Keratinocyte (primary cell): ENCODE measurements around the gene CCZ1. TPM values are rescaled to one million over a fixed set of nuclear protein-coding genes. Genes with fewer than 3 reads are reported as not detected.
"Not testable (repeated sequence)": the region's sequence is repeated elsewhere in the genome, so short reads cannot be mapped to it uniquely, and the experiment has no call there.

ENCODE experiments used
- DNase-seq: peaks from one replicate; pipeline ENCODE4 v3.0.0-alpha.2; 2011; ENCODE audit warnings: low read depth, missing footprints, low spot score
- FAIRE-seq: peaks from 2 replicates; lab custom pipeline; 2011; peaks lifted over from hg19 to GRCh38; lab: Jason Lieb, UNC
- H2AFZ ChIP-seq: 2 replicates; pipeline ENCODE4 v1.6.0; 2012; ENCODE audit warnings: low read length, control low read depth, inconsistent platforms; ENCODE audit not compliant: control insufficient read depth
- H3K27ac ChIP-seq: 2 replicates; pipeline ENCODE4 v1.5.1; 2011; ENCODE audit warnings: low read length; ENCODE audit not compliant: control insufficient read depth, insufficient read depth
- H3K27me3 ChIP-seq: 3 replicates; pipeline ENCODE4 v1.6.0; 2011; ENCODE audit warnings: low read length; ENCODE audit not compliant: control insufficient read depth, insufficient read depth; ENCODE audit errors: extremely low read depth
- H3K36me3 ChIP-seq, 2 experiments: 2 replicates in 1 of 2; 3 replicates in 1 of 2; pipeline ENCODE4 v1.5.1; 2011; ENCODE audit warnings: low read length in 2 of 2, mild to moderate bottlenecking in 1 of 2; ENCODE audit not compliant: control insufficient read depth in 2 of 2, insufficient read depth in 2 of 2; ENCODE audit errors: extremely low read depth in 1 of 2
- H3K4me1 ChIP-seq: 3 replicates; pipeline ENCODE4 v1.5.1; 2011; ENCODE audit warnings: low read length; ENCODE audit not compliant: control insufficient read depth, insufficient read depth; ENCODE audit errors: extremely low read depth
- H3K4me2 ChIP-seq: 3 replicates; pipeline ENCODE4 v1.6.0; 2011; ENCODE audit warnings: low read depth, low read length; ENCODE audit not compliant: control insufficient read depth, insufficient read depth; ENCODE audit errors: extremely low read depth
- H3K4me3 ChIP-seq, 3 experiments: fragments of 200-600 bp in 1 of 3; sonication (generic) in 1 of 3; 2 replicates in 2 of 3; 3 replicates in 1 of 3; pipeline ENCODE4 v1.5.1; 2011 to 2016; ENCODE audit warnings: low read length in 3 of 3, mild to moderate bottlenecking in 3 of 3, control low read depth in 2 of 3, inconsistent platforms in 1 of 3, low read depth in 1 of 3, mixed read lengths in 1 of 3, mixed run types in 1 of 3, moderate library complexity in 1 of 3; ENCODE audit not compliant: control insufficient read depth in 2 of 3, insufficient read depth in 2 of 3; ENCODE audit errors: extremely low read depth in 1 of 3
- H3K79me2 ChIP-seq: 2 replicates; pipeline ENCODE4 v1.6.0; 2012; ENCODE audit warnings: low read length; ENCODE audit not compliant: control insufficient read depth, insufficient read depth
- H3K9ac ChIP-seq: 3 replicates; pipeline ENCODE4 v1.6.0; 2011; ENCODE audit warnings: low read length; ENCODE audit not compliant: control insufficient read depth, insufficient read depth; ENCODE audit errors: extremely low read depth
- H3K9me1 ChIP-seq: 3 replicates; pipeline ENCODE4 v1.6.0; 2011; ENCODE audit warnings: low read length; ENCODE audit not compliant: control insufficient read depth, insufficient read depth; ENCODE audit errors: extremely low read depth
- H3K9me3 ChIP-seq: 2 replicates; pipeline ENCODE4 v1.5.1; 2012; ENCODE audit warnings: low read depth, low read length; ENCODE audit not compliant: control insufficient read depth
- H4K20me1 ChIP-seq: 3 replicates; pipeline ENCODE4 v1.6.0; 2011; ENCODE audit warnings: low read length; ENCODE audit not compliant: control insufficient read depth, insufficient read depth; ENCODE audit errors: extremely low read depth
- dilution Hi-C: fragments of 300-500 bp; cut with MboI; formaldehyde crosslinking; loops from one replicate; pipeline ENCODE4 v1.7.0; 2020; ENCODE audit warnings: low sequenced_read_pairs; ENCODE audit not compliant: extremely low pct_ligation_motif_present
- polyA plus RNA-seq, 5 experiments: library from polyadenylated mRNA; depleted of rRNA in 3 of 5; stranded (reverse) in 3 of 5; stranded (forward) in 1 of 5; unstranded in 1 of 5; fragments of >200 nt; gene quantifications; 1 replicate in 1 of 5; 2 replicates in 3 of 5; 3 replicates in 1 of 5; pipeline versions ENCODE4 v1.2.1 to v1.2.3, GENCODE V29; 2011 to 2012; ENCODE audit warnings: missing spikeins in 2 of 5, low read depth in 1 of 5, low replicate concordance in 1 of 5

Gene CCZ1
- polyA plus RNA-seq, 1 donor (not counting 4 experiments of a cell fraction or from before 2014, with no cell fraction given): 110 TPM

GRCh38 chr7:5903002-5903401, 4.5 kb downstream of the CCZ1 start:
- DNase-seq, H3K36me3 ChIP-seq, H3K9me3 ChIP-seq, H3K4me3 ChIP-seq, H3K79me2 ChIP-seq, H3K9me1 ChIP-seq, H3K4me1 ChIP-seq, H3K27me3 ChIP-seq, H3K4me2 ChIP-seq, FAIRE-seq, H2AFZ ChIP-seq, H3K27ac ChIP-seq, H4K20me1 ChIP-seq, dilution Hi-C loops, H3K9ac ChIP-seq: not testable (repeated sequence)

GRCh38 chr7:5904726-5905125, 6.2 kb downstream of the CCZ1 start:
- H3K4me1 ChIP-seq, FAIRE-seq: not testable (repeated sequence)

GRCh38 chr7:5908835-5909234, 10.3 kb downstream of the CCZ1 start:
- dilution Hi-C loops, H3K9me3 ChIP-seq, DNase-seq, H3K4me1 ChIP-seq, H4K20me1 ChIP-seq, H3K79me2 ChIP-seq, H3K9me1 ChIP-seq, H3K36me3 ChIP-seq, FAIRE-seq, H3K4me3 ChIP-seq, H3K27me3 ChIP-seq, H3K4me2 ChIP-seq, H3K27ac ChIP-seq, H2AFZ ChIP-seq, H3K9ac ChIP-seq: not testable (repeated sequence)

More at GRCh38 chr7:5904726-5905125, 6.2 kb downstream of the CCZ1 start:
- H3K4me2 ChIP-seq, dilution Hi-C loops, H3K27ac ChIP-seq, H2AFZ ChIP-seq, H3K36me3 ChIP-seq, H3K4me3 ChIP-seq, H3K9me3 ChIP-seq, H3K9ac ChIP-seq, H3K9me1 ChIP-seq, H3K27me3 ChIP-seq, H4K20me1 ChIP-seq, DNase-seq, H3K79me2 ChIP-seq: not testable (repeated sequence)

GRCh38 chr7:5916529-5916928, 18.0 kb downstream of the CCZ1 start:
- H3K27ac ChIP-seq, H3K9ac ChIP-seq, dilution Hi-C loops, H3K27me3 ChIP-seq, H2AFZ ChIP-seq, H3K4me1 ChIP-seq, DNase-seq, H3K9me3 ChIP-seq, H4K20me1 ChIP-seq, FAIRE-seq, H3K36me3 ChIP-seq, H3K9me1 ChIP-seq, H3K4me3 ChIP-seq, H3K79me2 ChIP-seq, H3K4me2 ChIP-seq: not testable (repeated sequence)

GRCh38 chr7:5924180-5924579, 25.6 kb downstream of the CCZ1 start:
- H3K4me3 ChIP-seq, dilution Hi-C loops, H3K79me2 ChIP-seq, H3K4me1 ChIP-seq, H4K20me1 ChIP-seq, H3K27me3 ChIP-seq, H3K4me2 ChIP-seq, H2AFZ ChIP-seq, H3K27ac ChIP-seq, DNase-seq, H3K9me3 ChIP-seq, H3K9ac ChIP-seq, H3K36me3 ChIP-seq, FAIRE-seq, H3K9me1 ChIP-seq: not testable (repeated sequence)
